PC-3 (cell line): Measurements from ENCODE around the gene CEP290.

Experiments
- CTCF ChIP-seq: fragments of 300-600 bp; sonication (generic); conservative IDR thresholded peaks from 2 replicates; pipeline ENCODE4 v1.5.1; 2017; ENCODE audit warnings: antibody characterized with exemption, low read depth, mild to moderate bottlenecking, low read length
- EZH2 ChIP-seq: fragments of 300-600 bp; sonication (generic); IDR thresholded peaks from one replicate; pipeline ENCODE4 v1.6.1; 2017; ENCODE audit warnings: antibody characterized with exemption, mild to moderate bottlenecking, low read length; ENCODE audit not compliant: unreplicated experiment
- EZH2phosphoT487 ChIP-seq: fragments of 300-600 bp; sonication (generic); IDR thresholded peaks from 2 replicates; pipeline ENCODE4 v1.6.1; 2018; ENCODE audit warnings: mild to moderate bottlenecking, antibody characterized with exemption, low read length, borderline replicate concordance

GRCh38 chr12:88062474-88062873 lies 79.4 kb downstream of the CEP290 start:
- TF ChIP-seq CTCF, result no peak
- no peak for TF ChIP-seq EZH2phosphoT487
- TF ChIP-seq EZH2, result no peak
